ENCODE data around the gene PYGL.

Gene PYGL

GRCh38 chr14:50943943-50944646 is at the start of gene PYGL:
TSS of gene PYGL (minus strand) at chr14:50944483. CDS start at chr14:50944403, 80 bp downstream.
- peak within 1 kb of the TSS; percentile 68 to 77 for H3K4me3 ChIP-seq
- no peaks in the 10 kb centered on the region for H3K9me3 ChIP-seq
- no peaks in the 10 kb centered on the region for H3K27me3 ChIP-seq
- H3K27ac ChIP-seq = peak within 1 kb of the TSS; percentile 84 to 88
- peaks cover 0 to 10% (median 9%) of the 10 kb centered on the region in 4 donors for H3K4me1 ChIP-seq
- intact Hi-C loops (cut with DNase I; ENCODE audit: low total_unique reads) = no loop called here
- DNase-seq = peak; percentile 76 to 87
- H3K36me3 ChIP-seq = no peaks in the 10 kb centered on the region
- TF ChIP-seq CTCF (IDR thresholded peaks at IDR 0.05) = no peak

DNA sequence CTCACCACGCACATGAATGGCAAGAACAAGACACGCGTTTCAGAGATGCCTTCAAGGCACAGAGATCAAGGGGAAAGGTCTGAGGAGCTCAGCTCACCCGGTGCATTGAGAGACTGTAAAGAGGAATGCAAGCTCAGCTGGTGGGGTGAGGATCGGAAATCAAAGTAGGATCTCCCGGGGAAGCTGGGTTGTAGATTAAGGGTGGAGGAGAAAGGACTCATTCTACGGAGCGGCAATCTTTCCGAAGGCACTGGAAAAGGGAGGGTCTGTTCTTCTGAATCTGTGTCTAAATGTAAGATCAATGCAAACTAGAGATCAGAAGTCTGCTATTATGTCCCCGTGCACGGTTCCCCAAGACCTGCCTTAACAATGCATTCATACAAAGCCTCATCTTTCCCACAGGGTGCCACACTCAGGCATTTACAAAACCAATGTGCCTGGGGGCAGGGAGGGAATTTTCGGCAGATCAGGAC is 41.6 kb upstream of the PYGL start:
- intact Hi-C loops (cut with DNase I; ENCODE audit: low total_unique reads) = no loop called here
- no peak for TF ChIP-seq CTCF (IDR thresholded peaks at IDR 0.05)
- Histone ChIP-seq H3K27me3 (no peaks in the 10 kb centered on the region), H3K36me3 (no peaks in the 10 kb centered on the region), H3K4me1 (no peaks in the 10 kb centered on the region), H3K27ac (no peak overlapping the region), H3K9me3 (no peaks in the 10 kb centered on the region), H3K4me3 (no peak overlapping the region)
- DNase-seq = no peak

- no peak for TF ChIP-seq CTCF (IDR thresholded peaks at IDR 0.05)
- Histone ChIP-seq H3K9me3 (no peaks in the 10 kb centered on the region), H3K4me1 (no peaks in the 10 kb centered on the region), H3K4me3 (no peak overlapping the region), H3K27ac (no peak overlapping the region), H3K36me3 (no peaks in the 10 kb centered on the region), H3K27me3 (no peaks in the 10 kb centered on the region)
- DNase-seq = no peak
- intact Hi-C loops (cut with DNase I; ENCODE audit: low total_unique reads) = no loop called here
These were observed 41.0 kb upstream of the PYGL start for GRCh38 chr14:50985124-50985858.

DNA sequence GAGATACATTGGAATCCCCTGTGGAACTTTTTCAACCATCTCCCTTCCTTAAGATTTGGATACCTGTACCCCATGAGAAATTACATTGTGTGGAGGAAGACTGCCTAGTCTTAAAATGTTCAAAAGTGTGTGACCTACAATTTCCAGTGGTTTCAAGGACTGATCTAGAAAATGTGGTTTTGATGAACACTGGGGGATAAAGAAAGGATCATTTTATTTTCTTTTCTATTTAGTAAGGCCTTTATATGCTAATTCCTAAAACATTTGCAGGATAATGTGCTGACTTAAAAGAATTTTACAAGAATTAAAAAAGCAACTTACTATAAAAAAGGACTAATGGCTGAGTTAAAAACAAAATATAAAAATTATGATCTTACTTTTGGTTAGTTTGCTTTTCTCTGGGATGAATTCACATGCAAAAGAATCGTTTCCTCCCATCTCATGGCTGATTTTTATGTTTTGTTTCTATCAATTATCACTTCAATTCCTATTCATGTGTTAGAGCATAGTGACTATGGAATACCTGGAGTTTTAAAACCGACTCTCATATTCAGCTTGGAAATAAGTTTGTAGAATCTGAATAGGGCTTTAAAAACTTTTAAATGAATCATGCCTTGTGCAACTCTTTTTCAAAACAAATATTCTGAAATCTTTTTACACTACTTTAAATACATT is 39.9 kb upstream of the PYGL start:
- no peak overlapping the region for H3K27ac ChIP-seq

More for the DNA sequence above, 39.9 kb upstream of the PYGL start:
- no peaks in the 10 kb centered on the region for H3K9me3 ChIP-seq
- DNase-seq = no peak
- intact Hi-C loops (cut with DNase I; ENCODE audit: low total_unique reads) = no loop called here
- H3K4me1 ChIP-seq = no peaks in the 10 kb centered on the region
- no peaks in the 10 kb centered on the region for H3K27me3 ChIP-seq
- H3K4me3 ChIP-seq = no peak overlapping the region
- TF ChIP-seq CTCF (IDR thresholded peaks at IDR 0.05) = no peak
- no peaks in the 10 kb centered on the region for H3K36me3 ChIP-seq

All from tibial artery (tissue), 4 donors.